Caco-2 (cell line): ENCODE data around the gene KDM8. TPM values are rescaled to one million over a fixed set of nuclear protein-coding genes. Genes with fewer than 3 reads are reported as not detected.

Experiments
- BruUV-seq: library from RNA; stranded (reverse); fragments of 400-500 nt; replicated peaks from 2 replicates; lab custom pipeline; 2021; lab: Mats Ljungman, UMichigan
- CTCF ChIA-PET: fragments of 300-600 bp; sonication (Branson Sonifier 250); formaldehyde crosslinking; loops from one replicate; lab custom pipeline; 2022; ENCODE audit warnings: antibody characterized with exemption; lab: Charles Lee
- POLR2A ChIA-PET: fragments of 300-600 bp; sonication (Branson Sonifier 250); formaldehyde crosslinking; loops from one replicate; lab custom pipeline; 2022; ENCODE audit warnings: antibody characterized with exemption; lab: Charles Lee
- DNase-seq, 2 experiments: peaks; one replicate each; pipeline versions ENCODE4 v3.0.0 to v3.0.0-alpha.2; 2020 to 2022
- H3K27me3 ChIP-seq: replicated peaks from 2 replicates; pipeline ENCODE4 v1.6.0; 2011; ENCODE audit warnings: low read length; ENCODE audit not compliant: control insufficient read depth, insufficient read depth
- H3K36me3 ChIP-seq: 2 replicates; pipeline ENCODE4 v1.5.1; 2011; ENCODE audit warnings: low read length; ENCODE audit not compliant: control insufficient read depth, insufficient read depth
- H3K4me1 ChIP-seq: fragments of 250-450 bp; sonication (Bioruptor Pico); 2 replicates; pipeline ENCODE4 v1.5.1; 2020; ENCODE audit warnings: mild to moderate bottlenecking
- H3K4me3 ChIP-seq: 2 replicates; pipeline ENCODE4 v1.5.1; 2011; ENCODE audit warnings: low read depth, mild to moderate bottlenecking, control low read depth, low read length
- H3K9me3 ChIP-seq: fragments of 250-450 bp; sonication (Bioruptor Pico); 2 replicates; pipeline ENCODE4 v1.5.1; 2020; ENCODE audit warnings: mild to moderate bottlenecking, moderate library complexity
- H3K27ac Mint-ChIP-seq: one replicate; pipeline ENCODE4 v1.8.0; 2022; ENCODE audit warnings: mixed read lengths; ENCODE audit not compliant: unreplicated experiment
- H3K27me3 Mint-ChIP-seq: one replicate; pipeline ENCODE4 v1.8.0; 2022; ENCODE audit warnings: mixed read lengths; ENCODE audit not compliant: insufficient read depth, unreplicated experiment
- H3K36me3 Mint-ChIP-seq: one replicate; pipeline ENCODE4 v1.8.0; 2022; ENCODE audit warnings: mild to moderate bottlenecking, mixed read lengths; ENCODE audit not compliant: insufficient read depth, unreplicated experiment
- H3K4me1 Mint-ChIP-seq: one replicate; pipeline ENCODE4 v1.8.0; 2022; ENCODE audit warnings: low read depth, mixed read lengths; ENCODE audit not compliant: unreplicated experiment
- H3K4me3 Mint-ChIP-seq: one replicate; pipeline ENCODE4 v1.8.0; 2022; ENCODE audit warnings: mild to moderate bottlenecking, moderate library complexity, mixed read lengths; ENCODE audit not compliant: unreplicated experiment
- H3K9me3 Mint-ChIP-seq: one replicate; pipeline ENCODE4 v1.8.0; 2022; ENCODE audit warnings: mixed read lengths; ENCODE audit not compliant: unreplicated experiment
- intact Hi-C: fragments of 100-400 bp; cut with micrococcal nuclease; formaldehyde crosslinking; loops from one replicate; pipeline ENCODE4 v1.10.0; 2022; ENCODE audit not compliant: unreplicated experiment
- total RNA-seq: library from RNA; stranded (reverse); gene quantifications from 2 replicates; pipeline ENCODE4 v1.2.3, GENCODE V29; 2022
- TF ChIP-seq, protein P1 (sequence below), 2 experiments: fragments of 200-600 bp in 1 of 2; IDR thresholded peaks; 1 replicate in 1 of 2; 2 replicates in 1 of 2; pipeline versions ENCODE4 v1.5.1 to v1.8.0; 2011 to 2022; ENCODE audit warnings: antibody characterized with exemption in 1 of 2, control low read depth in 1 of 2, inconsistent platforms in 1 of 2, low read depth in 1 of 2, low read length in 1 of 2, mild to moderate bottlenecking in 1 of 2, moderate library complexity in 1 of 2; ENCODE audit not compliant: insufficient read depth in 1 of 2, severe bottlenecking in 1 of 2, unreplicated experiment in 1 of 2

The KDM8 gene
- total RNA-seq, 1 experiment from 2014 or later: 7.0 TPM

DNA sequence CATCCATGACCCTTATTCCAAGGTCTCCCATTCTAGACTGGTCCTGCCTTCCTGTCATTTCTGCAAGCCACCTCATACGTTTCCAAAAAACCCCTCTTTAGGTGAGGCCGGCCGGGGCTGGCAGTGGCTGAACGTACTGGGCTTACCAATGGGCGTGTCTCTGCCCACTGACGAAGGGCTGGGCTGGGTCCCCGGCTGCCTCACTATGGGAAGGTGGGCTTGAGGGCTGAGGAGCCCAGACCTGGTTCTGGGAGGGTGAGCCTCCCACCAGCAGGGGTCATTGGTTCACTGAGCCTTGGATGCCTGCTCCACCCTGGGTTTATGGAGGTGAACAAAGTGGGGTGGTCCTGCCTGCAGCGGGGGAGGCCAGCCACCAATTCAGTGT, 19.9 kb downstream of the KDM8 start:
- intact Hi-C loops: no loop called here
- Mint-ChIP-seq H3K36me3 (peaks cover 19% of the 10 kb centered on the region), H3K4me3 (no peak overlapping the region)

GRCh38 chr16:27223701-27224100, 20.4 kb downstream of the KDM8 start:
- no TSS peak for BruUV-seq
- Histone ChIP-seq H3K27me3 (no peaks in the 10 kb centered on the region), H3K9me3 (no peaks in the 10 kb centered on the region), H3K4me1 (peaks cover 6% of the 10 kb centered on the region; the same call in 1 of the 2 replicates), H3K36me3 (no peaks in the 10 kb centered on the region), H3K4me3 (no peak overlapping the region)
- ChIA-PET POLR2A (no interaction called here), CTCF (no interaction called here)
- Mint-ChIP-seq H3K36me3 (peaks cover 19% of the 10 kb centered on the region), H3K27me3 (no peaks in the 10 kb centered on the region), H3K9me3 (no peaks in the 10 kb centered on the region), H3K4me1 (peaks cover 6% of the 10 kb centered on the region), H3K4me3 (no peak overlapping the region), H3K27ac (no peak overlapping the region)
- intact Hi-C loops: no loop called here
- DNase-seq: no peak
- TF ChIP-seq, protein P1, sequence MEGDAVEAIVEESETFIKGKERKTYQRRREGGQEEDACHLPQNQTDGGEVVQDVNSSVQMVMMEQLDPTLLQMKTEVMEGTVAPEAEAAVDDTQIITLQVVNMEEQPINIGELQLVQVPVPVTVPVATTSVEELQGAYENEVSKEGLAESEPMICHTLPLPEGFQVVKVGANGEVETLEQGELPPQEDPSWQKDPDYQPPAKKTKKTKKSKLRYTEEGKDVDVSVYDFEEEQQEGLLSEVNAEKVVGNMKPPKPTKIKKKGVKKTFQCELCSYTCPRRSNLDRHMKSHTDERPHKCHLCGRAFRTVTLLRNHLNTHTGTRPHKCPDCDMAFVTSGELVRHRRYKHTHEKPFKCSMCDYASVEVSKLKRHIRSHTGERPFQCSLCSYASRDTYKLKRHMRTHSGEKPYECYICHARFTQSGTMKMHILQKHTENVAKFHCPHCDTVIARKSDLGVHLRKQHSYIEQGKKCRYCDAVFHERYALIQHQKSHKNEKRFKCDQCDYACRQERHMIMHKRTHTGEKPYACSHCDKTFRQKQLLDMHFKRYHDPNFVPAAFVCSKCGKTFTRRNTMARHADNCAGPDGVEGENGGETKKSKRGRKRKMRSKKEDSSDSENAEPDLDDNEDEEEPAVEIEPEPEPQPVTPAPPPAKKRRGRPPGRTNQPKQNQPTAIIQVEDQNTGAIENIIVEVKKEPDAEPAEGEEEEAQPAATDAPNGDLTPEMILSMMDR (IDR thresholded peaks at IDR 0.05; ENCODE audit: insufficient read depth in 1 of 2, low read depth in 1 of 2, low read length in 1 of 2, severe bottlenecking in 1 of 2, unreplicated experiment in 1 of 2): no peak

More for the DNA sequence above, 19.9 kb downstream of the KDM8 start:
- Histone ChIP-seq H3K4me3 (no peak overlapping the region), H3K9me3 (no peaks in the 10 kb centered on the region), H3K4me1 (peaks cover 6% of the 10 kb centered on the region; the same call in 1 of the 2 replicates), H3K27me3 (no peaks in the 10 kb centered on the region), H3K36me3 (no peaks in the 10 kb centered on the region)
- TF ChIP-seq, protein P1 (IDR thresholded peaks at IDR 0.05; ENCODE audit: insufficient read depth in 1 of 2, low read depth in 1 of 2, low read length in 1 of 2, severe bottlenecking in 1 of 2, unreplicated experiment in 1 of 2): no peak
- H3K27ac Mint-ChIP-seq: no peak overlapping the region
- POLR2A ChIA-PET: no interaction called here
- CTCF ChIA-PET: no interaction called here
- no peak for DNase-seq
- no peaks in the 10 kb centered on the region for H3K9me3 Mint-ChIP-seq
- no peaks in the 10 kb centered on the region for H3K27me3 Mint-ChIP-seq
- peaks cover 6% of the 10 kb centered on the region for H3K4me1 Mint-ChIP-seq
- BruUV-seq: no TSS peak

- no TSS peak for BruUV-seq
- Histone ChIP-seq H3K36me3 (no peaks in the 10 kb centered on the region), H3K4me3 (no peak overlapping the region), H3K9me3 (no peaks in the 10 kb centered on the region), H3K27me3 (no peaks in the 10 kb centered on the region), H3K4me1 (peaks cover 6% of the 10 kb centered on the region; the same call in 1 of the 2 replicates)
- ChIA-PET POLR2A (no interaction called here), CTCF (no interaction called here)
- intact Hi-C loops: no loop called here
- Mint-ChIP-seq H3K4me3 (no peak overlapping the region), H3K27me3 (no peaks in the 10 kb centered on the region), H3K9me3 (no peaks in the 10 kb centered on the region), H3K27ac (no peak overlapping the region), H3K4me1 (peaks cover 6% of the 10 kb centered on the region), H3K36me3 (peaks cover 19% of the 10 kb centered on the region)
- DNase-seq: no peak
- TF ChIP-seq, protein P1 (IDR thresholded peaks at IDR 0.05; ENCODE audit: insufficient read depth in 1 of 2, low read depth in 1 of 2, low read length in 1 of 2, severe bottlenecking in 1 of 2, unreplicated experiment in 1 of 2): no peak
Measured at GRCh38 chr16:27224271-27224737, 21.0 kb downstream of the KDM8 start.
